ENCODE data around the gene UPF1.

Gene UPF1

GRCh38 chr19:18831524-18832305 lies at the start of gene UPF1:
UPF1 (plus strand) TSS chr19:18831959; CDS start chr19:18832210, 251 bp downstream.
- DNase-seq, result peak; percentile 94

GRCh38 chr19:18782559-18783225 lies 49.1 kb upstream of the UPF1 start:
- no peak for DNase-seq

- no peak for DNase-seq
These were observed 47.6 kb upstream of the UPF1 start for GRCh38 chr19:18783958-18784785.

- no peak for DNase-seq
These were observed 47.0 kb upstream of the UPF1 start for GRCh38 chr19:18784786-18785120.

GRCh38 chr19:18785179-18786124 lies 46.3 kb upstream of the UPF1 start:
- DNase-seq, result peak; percentile 26

GRCh38 chr19:18788529-18789421 lies 43.0 kb upstream of the UPF1 start:
- no peak for DNase-seq

GRCh38 chr19:18789422-18789869 lies 42.3 kb upstream of the UPF1 start:
- no peak for DNase-seq

- DNase-seq, result no peak
These were observed 41.7 kb upstream of the UPF1 start for GRCh38 chr19:18789883-18790565.

GRCh38 chr19:18790566-18791314 lies 41.0 kb upstream of the UPF1 start, which contains the start of gene COMP:
COMP (minus strand) TSS chr19:18791305; CDS start chr19:18791269, 36 bp downstream.
- no peak for DNase-seq

- DNase-seq, result no peak
These were observed 40.5 kb upstream of the UPF1 start for GRCh38 chr19:18791315-18791678.

GRCh38 chr19:18792661-18793060 lies 39.1 kb upstream of the UPF1 start:
- DNase-seq, result no peak

GRCh38 chr19:18793144-18794028 lies 38.4 kb upstream of the UPF1 start:
- no peak for DNase-seq

GRCh38 chr19:18794029-18794313 lies 37.8 kb upstream of the UPF1 start:
- no peak for DNase-seq

- no peak for DNase-seq
These were observed 37.1 kb upstream of the UPF1 start for GRCh38 chr19:18794692-18795091.

- no peak for DNase-seq
These were observed 36.2 kb upstream of the UPF1 start for GRCh38 chr19:18795540-18795939.

- no peak for DNase-seq
These were observed 35.5 kb upstream of the UPF1 start for GRCh38 chr19:18796239-18796638.

- DNase-seq, result no peak
These were observed 33.1 kb upstream of the UPF1 start for GRCh38 chr19:18798384-18799352.
